Skeletal muscle tissue (tissue), 4 donors: ENCODE data around the gene ACSL1. TPM values are rescaled to one million over a fixed set of nuclear protein-coding genes. Genes with fewer than 3 reads are reported as not detected.
A peak's percentile ranks its signal among the peaks of the same experiment; 100 is the strongest.

Experiments used
- H3K27ac ChIP-seq: one replicate; pipeline ENCODE4 v1.7.0; 2013; ENCODE audit warnings: mild to moderate bottlenecking, low read depth, low read length, inconsistent platforms
- H3K27me3 ChIP-seq, 3 donors: one replicate each; pipeline ENCODE4 v1.7.0; 2013; ENCODE audit warnings: low read length in 3 of 3; ENCODE audit not compliant: control insufficient read depth in 3 of 3, insufficient read depth in 3 of 3
- H3K36me3 ChIP-seq, 3 donors: one replicate each; pipeline ENCODE4 v1.7.0; 2013; ENCODE audit warnings: low read length in 3 of 3; ENCODE audit not compliant: control insufficient read depth in 3 of 3, insufficient read depth in 3 of 3
- H3K4me1 ChIP-seq, 3 donors: one replicate each; pipeline ENCODE4 v1.7.0; 2013; ENCODE audit warnings: low read length in 3 of 3, mild to moderate bottlenecking in 3 of 3; ENCODE audit not compliant: control insufficient read depth in 3 of 3, insufficient read depth in 3 of 3
- H3K4me3 ChIP-seq, 3 donors: one replicate each; pipeline ENCODE4 v1.7.0; 2013; ENCODE audit warnings: low read length in 3 of 3
- H3K9ac ChIP-seq, 3 donors: one replicate each; pipeline ENCODE4 v1.7.0; 2013; ENCODE audit warnings: low read length in 3 of 3, mild to moderate bottlenecking in 3 of 3, moderate library complexity in 2 of 3, low read depth in 1 of 3
- H3K9me3 ChIP-seq, 3 donors: one replicate each; pipeline ENCODE4 v1.7.0; 2013; ENCODE audit warnings: low read length in 3 of 3; ENCODE audit not compliant: control insufficient read depth in 3 of 3
- total RNA-seq: library from RNA; depleted of rRNA; stranded (reverse); fragments of >200 nt; gene quantifications from one replicate; pipeline ENCODE4 v1.2.3, GENCODE V29; 2014
- donor health status: Osteomylitis.

ACSL1 gene
- total RNA-seq, 1 donor from 2014 or later: 123 TPM

DNA sequence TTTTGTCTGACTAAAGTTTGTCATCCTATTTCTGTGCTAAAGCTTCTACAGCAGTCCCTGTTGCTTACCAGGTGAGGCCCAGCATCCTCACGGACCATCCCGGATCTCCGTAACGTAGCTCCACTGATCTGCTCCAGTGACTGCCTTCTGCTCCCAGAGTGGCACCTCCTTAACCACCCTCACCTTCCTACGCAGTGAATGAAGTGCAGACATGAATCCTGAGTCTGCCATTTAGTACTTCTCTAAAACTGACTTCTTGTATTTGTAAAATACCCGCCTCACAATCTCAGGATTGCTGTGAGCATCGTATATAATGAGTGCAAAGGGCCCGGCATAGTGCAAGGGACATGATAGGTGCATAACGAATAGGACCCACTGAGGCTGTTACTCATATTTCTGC, 27.7 kb upstream of the ACSL1 start:
- H3K27ac ChIP-seq: no peak overlapping the region
- no peaks in the 10 kb centered on the region for H3K9me3 ChIP-seq
- H3K9ac ChIP-seq: no peak overlapping the region
- no peaks in the 10 kb centered on the region for H3K36me3 ChIP-seq
- no peaks in the 10 kb centered on the region for H3K4me1 ChIP-seq
- no peaks in the 10 kb centered on the region for H3K27me3 ChIP-seq
- H3K4me3 ChIP-seq: no peak overlapping the region

DNA sequence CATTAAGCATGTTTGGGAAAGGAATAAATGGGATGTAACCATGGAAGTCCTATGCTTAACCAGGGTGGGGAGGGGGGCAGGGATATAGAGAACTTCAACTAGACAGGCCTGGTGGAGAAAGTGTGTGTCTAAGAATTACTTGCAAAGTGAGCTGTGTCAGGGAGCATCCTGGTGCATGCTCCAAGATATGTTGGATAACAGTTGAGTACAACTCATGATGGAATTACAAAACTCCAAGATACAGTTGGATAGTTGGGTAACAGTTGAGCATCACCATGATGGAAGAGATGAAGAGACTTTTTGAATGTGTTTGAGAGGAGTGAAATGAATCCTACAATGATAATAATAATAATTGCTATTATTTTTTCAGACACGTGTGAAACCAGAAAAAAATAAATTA, 26.1 kb upstream of the ACSL1 start:
- H3K9me3 ChIP-seq: no peaks in the 10 kb centered on the region
- no peak overlapping the region for H3K27ac ChIP-seq
- no peaks in the 10 kb centered on the region for H3K4me1 ChIP-seq
- no peaks in the 10 kb centered on the region for H3K36me3 ChIP-seq
- H3K27me3 ChIP-seq: no peaks in the 10 kb centered on the region
- H3K4me3 ChIP-seq: no peak overlapping the region
- H3K9ac ChIP-seq: no peak overlapping the region

DNA sequence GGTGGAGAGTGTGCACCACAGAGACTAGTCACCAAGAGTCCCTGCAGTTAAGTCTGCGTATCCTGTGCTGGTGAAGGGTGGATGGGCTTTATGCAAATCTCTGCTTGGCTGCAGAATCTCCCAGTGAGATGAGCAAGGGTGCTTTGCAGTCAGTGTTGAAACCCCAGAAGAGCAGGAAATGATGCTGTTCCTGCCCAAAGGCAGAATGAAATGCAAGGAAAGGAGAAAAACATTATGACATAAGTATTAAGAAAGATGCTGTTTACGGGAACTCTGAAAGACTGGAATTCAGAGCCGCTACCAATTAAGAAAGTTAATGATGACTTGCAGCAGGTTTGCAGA, 25.4 kb upstream of the ACSL1 start:
- peak overlapping the region; percentile 9 for H3K27ac ChIP-seq
- no peaks in the 10 kb centered on the region for H3K27me3 ChIP-seq
- no peaks in the 10 kb centered on the region for H3K9me3 ChIP-seq
- H3K9ac ChIP-seq: no peak overlapping the region
- H3K4me1 ChIP-seq: no peaks in the 10 kb centered on the region
- H3K4me3 ChIP-seq: no peak overlapping the region
- no peaks in the 10 kb centered on the region for H3K36me3 ChIP-seq

DNA sequence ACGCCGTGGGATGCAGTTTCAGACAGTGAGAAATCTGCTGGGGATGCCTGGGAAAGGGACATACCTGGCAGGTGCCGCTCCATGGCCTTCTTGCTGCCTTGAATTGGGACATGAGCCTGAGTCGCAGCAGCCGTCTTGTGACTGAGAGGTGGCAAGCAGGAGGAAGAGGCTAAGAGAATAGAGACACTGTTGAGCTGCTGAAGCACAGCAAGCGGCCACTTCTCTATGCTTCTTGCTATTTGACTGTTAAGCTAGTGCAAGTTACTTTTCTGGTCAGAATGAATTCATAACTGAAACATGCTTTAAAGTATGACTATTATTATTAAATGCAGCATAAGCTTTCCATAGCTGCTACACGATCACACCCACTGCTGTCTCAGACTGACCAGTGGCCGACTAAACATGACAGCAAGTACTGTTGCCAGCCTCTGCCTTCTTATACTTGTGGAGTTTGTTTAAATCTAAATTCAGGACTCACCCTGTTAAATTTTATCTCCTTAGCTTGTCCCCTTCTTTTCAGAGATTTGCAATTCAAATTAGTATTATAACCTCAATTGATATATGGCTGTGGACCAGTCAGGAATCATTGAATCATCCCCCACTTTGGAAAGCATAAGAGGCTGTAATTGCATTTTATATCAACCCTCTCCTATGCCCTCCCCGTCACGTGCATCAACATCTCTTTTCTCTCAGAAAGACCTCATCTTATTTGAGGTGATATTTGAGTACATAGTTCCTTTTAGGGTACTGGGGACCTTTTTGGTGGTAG, 24.8 kb upstream of the ACSL1 start:
- Histone ChIP-seq H3K36me3 (no peaks in the 10 kb centered on the region), H3K9ac (no peak overlapping the region), H3K4me1 (no peaks in the 10 kb centered on the region), H3K27me3 (no peaks in the 10 kb centered on the region), H3K9me3 (no peaks in the 10 kb centered on the region), H3K27ac (peak overlapping the region; percentile 9), H3K4me3 (no peak overlapping the region)

GRCh38 chr4:184850018-184850417, 24.2 kb upstream of the ACSL1 start:
- H3K36me3 ChIP-seq: no peaks in the 10 kb centered on the region
- H3K9ac ChIP-seq: no peak overlapping the region
- no peaks in the 10 kb centered on the region for H3K27me3 ChIP-seq
- H3K4me1 ChIP-seq: peaks cover 0 to 5% (median 5%) of the 10 kb centered on the region in 3 donors
- H3K4me3 ChIP-seq: no peak overlapping the region
- no peak overlapping the region for H3K27ac ChIP-seq
- no peaks in the 10 kb centered on the region for H3K9me3 ChIP-seq

- H3K9ac ChIP-seq: no peak overlapping the region
- H3K9me3 ChIP-seq: no peaks in the 10 kb centered on the region
- no peaks in the 10 kb centered on the region for H3K27me3 ChIP-seq
- no peak overlapping the region for H3K4me3 ChIP-seq
- no peak overlapping the region for H3K27ac ChIP-seq
- H3K4me1 ChIP-seq: peaks cover 0 to 6% (median 5%) of the 10 kb centered on the region in 3 donors
- H3K36me3 ChIP-seq: no peaks in the 10 kb centered on the region
Measured at GRCh38 chr4:184849185-184849584, 23.4 kb upstream of the ACSL1 start.

GRCh38 chr4:184848510-184848909, 22.7 kb upstream of the ACSL1 start:
- no peak overlapping the region for H3K27ac ChIP-seq
- H3K36me3 ChIP-seq: no peaks in the 10 kb centered on the region
- no peaks in the 10 kb centered on the region for H3K9me3 ChIP-seq
- H3K4me1 ChIP-seq: peaks cover 0 to 6% (median 5%) of the 10 kb centered on the region in 3 donors
- no peak overlapping the region for H3K9ac ChIP-seq
- no peak overlapping the region for H3K4me3 ChIP-seq
- no peaks in the 10 kb centered on the region for H3K27me3 ChIP-seq

DNA sequence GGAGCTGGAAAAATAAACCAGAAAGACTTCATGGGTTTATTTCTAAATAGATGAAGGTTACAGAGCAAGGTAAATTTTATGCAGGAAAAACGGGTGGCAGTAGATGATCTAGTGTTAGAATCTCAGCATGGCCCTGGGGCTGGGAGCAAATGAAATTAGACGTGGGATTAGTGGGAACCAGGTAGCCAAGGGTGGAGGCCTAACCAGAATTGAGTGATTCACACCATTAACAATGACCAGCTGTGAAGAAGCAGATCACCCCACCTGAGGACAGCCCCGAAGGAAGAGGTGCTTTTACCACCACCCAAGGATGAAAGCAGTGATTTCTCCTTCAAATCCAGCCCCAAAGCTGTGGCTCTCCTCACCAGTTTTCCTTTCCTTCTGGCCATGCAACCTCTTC, 20.8 kb upstream of the ACSL1 start:
- no peaks in the 10 kb centered on the region for H3K9me3 ChIP-seq
- H3K27me3 ChIP-seq: no peaks in the 10 kb centered on the region
- no peak overlapping the region for H3K9ac ChIP-seq
- no peak overlapping the region for H3K4me3 ChIP-seq
- H3K36me3 ChIP-seq: no peaks in the 10 kb centered on the region
- peaks cover 0 to 6% (median 5%) of the 10 kb centered on the region in 3 donors for H3K4me1 ChIP-seq
- H3K27ac ChIP-seq: no peak overlapping the region

- no peak overlapping the region for H3K27ac ChIP-seq
- H3K9me3 ChIP-seq: no peaks in the 10 kb centered on the region
- no peak overlapping the region for H3K4me3 ChIP-seq
- no peaks in the 10 kb centered on the region for H3K36me3 ChIP-seq
- no peak overlapping the region for H3K9ac ChIP-seq
- peaks cover 0 to 6% (median 5%) of the 10 kb centered on the region in 3 donors for H3K4me1 ChIP-seq
- no peaks in the 10 kb centered on the region for H3K27me3 ChIP-seq
Measured at GRCh38 chr4:184845367-184846021, 19.7 kb upstream of the ACSL1 start.

- H3K4me3 ChIP-seq: no peak overlapping the region
Measured at GRCh38 chr4:184844742-184845141, 19.0 kb upstream of the ACSL1 start.

More at GRCh38 chr4:184844742-184845141, 19.0 kb upstream of the ACSL1 start:
- Histone ChIP-seq H3K27me3 (no peaks in the 10 kb centered on the region), H3K27ac (no peak overlapping the region), H3K36me3 (no peaks in the 10 kb centered on the region), H3K4me1 (peaks cover 0 to 6% (median 5%) of the 10 kb centered on the region in 3 donors), H3K9ac (no peak overlapping the region), H3K9me3 (no peaks in the 10 kb centered on the region)
